Smooth muscle cell of the brain vasculature (primary cell): ENCODE results near the gene MEG3.

Experiments
- DNase-seq: peaks from one replicate; pipeline ENCODE4 v3.0.0-alpha.2; 2012; ENCODE audit warnings: low read depth, low spot score

MEG3 gene

DNA sequence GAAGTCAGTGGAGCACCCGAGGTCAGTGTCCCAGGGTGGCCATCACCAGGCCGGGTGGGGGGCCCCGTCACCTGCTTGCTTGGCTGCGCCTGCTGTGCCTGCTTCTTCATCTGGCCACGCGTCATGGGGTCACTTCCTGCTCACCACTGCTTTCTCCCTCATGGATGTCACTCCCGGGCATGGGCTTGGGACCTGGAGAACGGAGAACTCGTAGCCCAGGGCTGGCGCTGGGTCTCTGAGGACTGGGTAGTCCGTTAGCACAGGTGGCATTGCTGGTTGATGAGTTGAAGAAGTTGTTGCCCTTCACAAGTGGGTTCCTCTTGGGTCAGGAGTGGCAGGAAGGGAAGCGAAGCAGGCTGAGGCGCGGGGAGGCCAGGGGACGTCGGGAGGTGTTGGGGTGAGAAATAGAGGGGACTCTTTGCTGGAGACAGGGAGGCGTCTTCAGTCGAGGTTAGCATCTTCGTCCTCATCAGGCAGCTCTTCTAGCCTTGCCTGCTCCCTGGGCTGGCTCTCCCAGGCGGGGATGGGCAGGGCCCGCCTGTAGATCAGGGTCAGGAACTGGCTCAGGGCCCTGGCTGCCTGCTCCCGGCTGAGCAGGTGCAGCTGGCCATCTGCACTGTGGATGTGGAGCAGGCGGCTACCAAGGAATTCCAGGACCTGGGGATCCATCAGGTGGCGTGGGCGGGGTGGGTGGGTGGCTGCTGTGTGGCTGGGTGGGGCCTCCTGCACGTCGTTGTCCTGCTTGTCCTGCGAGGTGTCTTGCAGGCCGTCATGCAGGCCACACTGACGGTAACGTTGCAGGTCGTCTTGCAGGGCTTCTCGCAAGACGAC is 54.6 kb downstream of the MEG3 start:
- no peak for DNase-seq

DNA sequence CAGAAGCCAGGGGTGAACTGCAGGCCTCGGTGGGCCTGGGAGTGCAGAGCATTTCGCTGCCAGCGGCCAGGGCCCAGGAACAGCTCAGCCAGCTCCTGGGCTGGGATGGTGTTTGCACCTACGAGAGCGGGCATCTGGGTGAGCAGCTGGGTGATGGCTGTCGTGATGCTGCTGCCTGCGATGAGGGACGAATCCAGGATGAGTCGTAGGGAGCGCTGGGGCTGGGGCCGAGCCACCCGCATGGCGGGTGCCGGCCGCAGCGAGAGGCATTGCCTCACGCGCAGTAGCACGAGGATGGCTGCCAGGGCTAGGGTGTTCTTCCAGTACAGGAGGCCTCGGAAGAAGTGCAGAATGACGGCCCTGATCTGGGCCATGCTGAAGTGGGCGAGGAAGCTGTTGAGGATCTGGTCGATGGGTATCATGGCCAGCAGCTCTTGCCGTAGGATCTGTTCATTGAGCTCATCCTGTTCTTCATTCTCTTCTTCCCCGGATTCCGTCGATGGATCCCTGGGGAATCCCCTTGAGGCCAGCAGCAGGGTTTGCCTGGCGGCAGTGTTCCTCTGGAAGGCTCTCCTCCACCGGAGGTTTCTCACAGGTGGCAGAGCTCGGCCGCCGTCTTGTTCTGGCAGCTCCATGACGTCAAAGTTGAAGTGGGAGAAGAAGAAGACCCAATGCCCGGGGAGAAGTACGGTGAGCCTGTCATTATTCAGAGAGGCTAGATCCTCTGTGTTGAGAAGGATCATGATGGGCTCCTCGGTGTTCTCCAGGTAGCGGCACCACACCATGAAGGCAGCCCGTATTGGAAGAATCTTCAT is 55.5 kb downstream of the MEG3 start:
- DNase-seq = no peak

DNA sequence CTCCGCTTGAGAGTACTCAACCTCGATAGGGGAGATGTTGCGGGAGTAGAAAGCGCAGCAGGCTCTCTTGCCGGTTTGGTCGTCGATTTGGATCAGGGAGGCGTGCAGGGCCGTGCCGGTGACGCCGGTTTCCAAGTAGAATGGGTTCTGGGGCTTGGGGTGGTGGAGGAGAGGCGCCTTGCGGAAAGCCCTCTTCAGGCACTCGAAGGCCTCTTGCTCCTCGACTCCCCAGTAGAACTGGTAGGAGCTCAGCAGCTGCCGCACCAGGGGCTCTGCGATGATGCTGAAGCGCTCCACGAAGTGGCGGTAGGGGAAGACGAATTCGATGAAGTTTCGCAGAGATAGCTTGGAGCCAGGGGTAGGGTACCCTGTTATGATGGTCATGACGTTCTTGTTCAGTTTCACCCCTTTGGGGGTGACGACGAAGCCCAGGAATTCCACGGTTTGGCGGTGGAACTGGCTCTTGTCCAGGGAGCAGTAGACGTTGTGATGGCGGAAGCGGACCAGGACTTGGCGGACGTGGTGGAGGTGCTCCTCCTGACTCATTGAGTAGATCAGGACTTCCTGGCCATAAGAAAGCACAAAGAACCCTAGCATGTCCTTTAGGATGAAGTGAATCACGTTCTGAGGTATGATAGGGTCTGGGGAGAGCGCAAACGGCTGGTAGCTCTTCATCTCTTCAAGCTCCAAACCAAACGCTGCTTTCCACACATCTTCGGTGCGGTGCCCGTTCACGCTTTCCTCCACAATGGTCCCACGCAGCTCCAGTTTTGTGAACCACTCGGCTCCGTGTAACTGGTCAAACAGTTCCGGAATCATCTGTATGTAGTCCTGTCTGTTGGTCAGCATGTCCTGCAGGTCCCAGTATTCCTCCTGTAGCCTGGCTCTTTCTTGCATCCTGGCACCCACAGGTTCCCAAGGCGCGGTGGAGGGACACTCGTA is 56.4 kb downstream of the MEG3 start:
- no peak for DNase-seq

DNA sequence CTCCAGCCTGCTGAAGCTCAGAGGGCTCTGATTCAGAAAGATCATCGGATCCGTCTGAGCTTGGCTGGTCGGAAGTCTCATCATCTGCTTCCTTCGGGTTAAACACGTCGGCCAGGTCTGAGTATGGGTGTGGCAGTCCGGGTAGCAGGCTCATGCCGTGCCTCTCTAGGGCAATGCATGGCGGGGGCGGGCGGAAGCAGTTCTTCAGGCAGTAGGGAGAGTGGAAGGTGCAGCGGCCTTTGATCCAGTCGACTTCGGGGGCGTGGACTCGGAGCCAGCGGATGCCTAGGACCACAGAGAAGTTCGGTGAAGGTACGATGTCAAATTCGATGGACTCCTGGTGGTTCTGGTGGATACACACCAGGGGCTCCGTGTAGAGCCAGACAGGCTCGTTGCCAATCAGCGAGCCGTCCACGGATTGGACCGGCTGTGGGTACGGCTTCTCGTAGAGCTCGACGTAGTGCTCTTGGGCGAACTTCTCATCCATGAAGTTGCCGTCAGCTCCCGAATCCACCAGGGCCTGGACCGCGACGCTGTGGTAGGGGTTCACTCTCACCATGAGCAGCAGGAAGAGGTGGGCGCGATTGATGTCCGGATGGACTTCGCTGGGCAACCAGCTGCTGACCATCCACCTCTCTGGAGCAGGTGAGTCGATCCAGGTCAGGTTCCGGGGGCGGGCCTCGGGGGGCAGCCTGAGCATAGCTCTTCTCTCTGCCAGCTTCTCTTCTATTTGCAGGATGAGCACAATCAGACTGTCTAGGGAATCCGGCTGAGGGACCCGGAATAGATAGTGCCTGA is 57.3 kb downstream of the MEG3 start:
- no peak for DNase-seq

DNA sequence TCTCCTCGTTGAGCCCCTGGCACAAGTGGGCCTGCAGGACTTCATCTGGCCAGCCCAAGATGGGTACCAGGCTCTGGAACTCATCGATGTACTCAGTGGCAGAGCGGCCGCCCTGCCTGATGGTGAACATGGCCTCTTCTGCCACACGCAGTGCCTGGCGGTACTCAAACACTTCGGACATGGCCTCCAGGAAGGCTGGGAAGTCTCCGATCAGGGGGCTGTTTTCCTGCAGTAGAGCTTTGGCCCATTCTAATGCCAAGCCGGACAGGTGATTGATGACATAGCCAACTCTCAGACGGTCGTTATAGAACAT is 57.8 kb downstream of the MEG3 start:
- DNase-seq = no peak

DNA sequence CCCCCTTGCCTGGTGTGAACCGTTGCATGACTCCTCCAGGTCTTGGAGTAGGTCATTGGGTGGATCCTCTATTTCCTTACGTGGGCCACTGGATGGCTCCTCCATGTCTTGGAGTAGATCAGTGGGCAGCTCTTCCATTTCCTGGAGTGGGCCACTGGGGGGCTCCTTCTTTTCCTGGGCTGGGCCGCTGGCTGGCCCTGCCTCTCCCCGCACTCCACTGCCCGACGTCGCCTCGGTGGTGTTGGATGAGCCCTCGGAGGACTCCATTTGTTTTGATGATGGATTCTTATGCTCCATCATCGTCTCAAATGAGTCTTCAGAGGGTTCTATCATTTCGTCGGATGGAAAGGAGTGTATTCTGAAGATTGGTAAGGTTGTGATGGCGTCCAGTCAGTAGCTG is 58.5 kb downstream of the MEG3 start:
- DNase-seq = no peak

DNA sequence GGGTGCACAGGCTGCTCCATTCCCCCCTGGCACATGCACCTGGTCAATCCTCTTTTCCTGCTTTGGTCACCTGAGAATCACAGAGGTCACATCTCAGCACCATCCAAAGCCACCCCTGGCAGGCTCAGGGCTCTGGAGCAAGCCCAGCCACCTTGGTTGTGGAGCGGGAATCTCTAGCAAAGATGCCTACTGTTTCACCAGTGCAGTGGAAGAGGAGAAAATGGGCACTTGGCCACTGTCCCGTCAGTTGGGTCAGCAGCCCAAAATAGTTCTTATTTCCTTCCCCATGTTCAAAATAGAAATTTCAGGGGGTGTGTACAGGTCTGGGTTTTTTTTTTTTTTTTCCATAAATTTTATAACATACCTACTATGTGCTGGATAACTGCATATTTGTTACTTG is 59.3 kb downstream of the MEG3 start:
- no peak for DNase-seq

DNA sequence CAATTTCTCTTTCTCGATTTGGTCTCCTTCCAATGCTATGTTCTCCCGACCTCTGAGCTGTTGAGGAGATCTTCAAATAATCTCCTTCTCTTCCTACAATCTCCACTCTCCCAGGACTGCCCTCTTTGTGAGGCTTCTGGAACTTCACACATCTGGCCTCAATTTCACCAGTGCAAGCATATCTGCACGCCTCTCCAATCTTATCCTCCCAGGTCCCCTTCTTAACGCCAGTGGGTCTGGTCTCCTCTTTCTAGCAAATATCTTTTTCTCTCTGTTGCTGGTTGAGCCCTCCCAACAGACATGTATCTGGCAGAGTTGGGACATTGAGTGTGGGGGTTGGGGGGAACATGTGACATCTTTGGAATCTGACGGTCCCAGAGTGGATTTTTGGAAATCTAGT is 59.7 kb downstream of the MEG3 start:
- no peak for DNase-seq

DNA sequence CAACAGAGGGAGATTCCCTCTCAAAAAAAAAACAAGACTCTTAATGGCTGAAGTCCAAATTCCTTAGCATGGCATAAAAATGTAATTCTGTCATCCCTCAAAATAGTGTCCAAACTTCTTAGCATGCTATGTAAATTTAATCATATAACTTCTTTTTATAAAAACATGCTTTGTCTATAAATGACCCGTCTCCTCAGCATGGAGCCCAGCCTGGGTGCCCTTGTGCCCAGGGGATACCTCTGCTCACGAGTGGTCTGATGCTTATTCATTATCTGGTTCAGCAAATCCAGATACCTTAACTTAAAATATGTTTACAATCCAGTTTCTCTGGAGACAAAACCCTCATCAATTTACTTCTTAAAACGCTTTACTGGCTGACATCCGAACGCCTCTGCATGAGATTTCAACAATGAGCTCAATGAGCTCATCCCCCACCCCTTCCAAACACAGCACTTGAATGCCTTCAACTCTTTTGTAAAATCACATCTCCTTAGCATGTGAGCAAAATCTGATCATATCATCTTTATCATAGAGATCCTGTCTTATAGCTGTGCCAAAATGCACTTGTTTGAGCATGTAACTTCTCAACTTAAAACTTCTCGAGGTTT is 61.9 kb downstream of the MEG3 start:
- DNase-seq = no peak

DNA sequence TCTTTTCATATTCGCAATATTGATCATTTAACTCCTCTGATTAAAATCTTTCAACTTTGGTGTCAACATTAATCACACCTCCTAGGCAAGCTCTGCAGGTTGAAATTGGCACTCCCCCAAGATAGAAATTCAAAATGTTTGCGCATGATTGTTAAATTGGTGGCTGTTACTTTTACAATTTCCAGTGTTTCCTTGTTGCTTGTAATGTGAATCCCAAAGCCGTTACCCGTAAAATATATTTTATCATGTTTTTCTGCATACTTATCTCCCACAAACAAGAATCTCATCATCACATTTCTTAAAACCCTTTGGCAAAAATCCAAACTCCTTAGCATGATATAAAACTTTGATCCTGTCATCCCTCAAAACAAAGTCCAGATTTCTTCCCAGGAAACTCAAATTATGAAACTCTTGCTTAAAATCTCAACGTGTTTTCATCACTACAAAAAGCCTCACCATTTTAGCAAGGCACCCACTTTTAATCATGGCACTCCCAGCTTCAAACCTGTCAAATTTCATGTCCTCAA is 62.9 kb downstream of the MEG3 start:
- no peak for DNase-seq

DNA sequence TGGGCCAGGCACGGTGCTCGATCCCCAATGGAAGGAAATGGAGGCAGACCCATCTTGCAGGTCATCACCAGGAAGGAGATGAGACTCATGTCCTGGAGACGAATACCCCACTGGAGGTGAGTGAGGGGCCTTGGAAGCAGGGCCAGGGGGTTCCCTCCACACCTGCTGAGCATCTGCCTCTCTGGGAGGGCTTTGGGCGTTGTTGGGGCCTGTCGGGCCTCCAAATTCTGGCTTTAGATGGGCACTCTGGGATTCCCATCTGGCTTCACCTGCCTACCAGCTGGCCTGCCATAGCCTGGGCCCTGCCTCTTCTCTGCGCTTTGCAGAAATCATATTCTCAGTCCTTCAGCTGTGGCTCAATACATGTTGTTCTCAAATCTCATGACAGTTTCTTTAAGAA is 63.7 kb downstream of the MEG3 start:
- no peak for DNase-seq

DNA sequence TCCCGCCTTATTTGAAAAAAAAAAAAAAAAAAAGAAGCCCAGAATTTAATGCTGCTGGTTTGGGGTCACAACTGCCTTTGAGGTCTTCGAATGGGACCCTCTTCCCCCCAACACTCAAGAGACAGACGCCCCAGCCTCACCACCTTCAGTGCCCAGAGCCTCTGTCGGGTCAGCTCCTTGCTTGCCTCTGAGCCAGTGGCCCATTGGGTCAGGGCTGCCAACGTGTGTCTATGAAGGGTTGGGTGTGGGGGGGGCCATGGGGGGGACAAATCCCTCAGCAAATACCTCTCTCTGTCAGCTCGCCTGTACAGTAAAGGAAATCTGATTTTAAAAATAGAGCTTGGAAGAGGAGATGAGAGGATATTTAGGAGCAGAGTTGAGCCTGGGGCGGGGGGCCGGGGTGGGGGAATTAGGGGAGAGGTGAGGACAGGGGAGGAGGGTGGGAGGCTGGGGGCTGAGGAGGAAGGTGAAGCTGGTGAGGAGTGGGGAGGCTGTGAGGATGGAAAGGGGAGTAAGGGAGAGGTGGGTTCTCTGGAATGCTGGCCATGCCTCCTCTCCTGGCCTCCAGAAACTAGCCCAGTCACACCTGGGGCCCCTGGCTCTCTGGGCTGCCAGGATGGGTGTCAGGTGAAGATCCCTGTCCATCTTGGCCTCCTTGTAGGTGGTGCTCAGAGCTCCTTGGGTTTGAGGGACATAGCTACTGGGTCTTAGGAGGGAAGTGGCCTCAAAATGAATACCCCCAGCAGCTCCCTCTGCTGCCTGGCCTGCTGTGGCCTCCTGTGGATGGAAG is 64.3 kb downstream of the MEG3 start:
- DNase-seq = no peak

DNA sequence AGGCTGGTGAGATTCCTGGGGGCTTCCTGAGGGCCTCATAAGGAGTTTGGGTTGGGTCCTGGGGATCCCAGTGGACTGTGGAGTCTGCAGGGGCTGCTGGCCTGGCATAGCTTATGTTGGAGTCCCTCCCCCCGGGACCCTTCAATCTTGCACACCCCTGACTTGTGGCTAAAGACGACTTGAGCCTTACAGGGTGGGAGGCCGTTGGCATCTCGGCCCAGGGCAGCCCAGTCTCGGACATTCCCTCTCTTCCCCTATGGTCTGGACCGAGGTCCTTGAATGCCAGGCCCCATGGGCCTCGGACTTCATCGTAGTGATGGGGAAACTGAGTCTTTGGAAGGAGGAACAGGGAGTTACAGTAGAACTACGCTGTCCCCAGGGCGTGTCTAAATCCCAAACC is 65.1 kb downstream of the MEG3 start:
- DNase-seq = no peak

DNA sequence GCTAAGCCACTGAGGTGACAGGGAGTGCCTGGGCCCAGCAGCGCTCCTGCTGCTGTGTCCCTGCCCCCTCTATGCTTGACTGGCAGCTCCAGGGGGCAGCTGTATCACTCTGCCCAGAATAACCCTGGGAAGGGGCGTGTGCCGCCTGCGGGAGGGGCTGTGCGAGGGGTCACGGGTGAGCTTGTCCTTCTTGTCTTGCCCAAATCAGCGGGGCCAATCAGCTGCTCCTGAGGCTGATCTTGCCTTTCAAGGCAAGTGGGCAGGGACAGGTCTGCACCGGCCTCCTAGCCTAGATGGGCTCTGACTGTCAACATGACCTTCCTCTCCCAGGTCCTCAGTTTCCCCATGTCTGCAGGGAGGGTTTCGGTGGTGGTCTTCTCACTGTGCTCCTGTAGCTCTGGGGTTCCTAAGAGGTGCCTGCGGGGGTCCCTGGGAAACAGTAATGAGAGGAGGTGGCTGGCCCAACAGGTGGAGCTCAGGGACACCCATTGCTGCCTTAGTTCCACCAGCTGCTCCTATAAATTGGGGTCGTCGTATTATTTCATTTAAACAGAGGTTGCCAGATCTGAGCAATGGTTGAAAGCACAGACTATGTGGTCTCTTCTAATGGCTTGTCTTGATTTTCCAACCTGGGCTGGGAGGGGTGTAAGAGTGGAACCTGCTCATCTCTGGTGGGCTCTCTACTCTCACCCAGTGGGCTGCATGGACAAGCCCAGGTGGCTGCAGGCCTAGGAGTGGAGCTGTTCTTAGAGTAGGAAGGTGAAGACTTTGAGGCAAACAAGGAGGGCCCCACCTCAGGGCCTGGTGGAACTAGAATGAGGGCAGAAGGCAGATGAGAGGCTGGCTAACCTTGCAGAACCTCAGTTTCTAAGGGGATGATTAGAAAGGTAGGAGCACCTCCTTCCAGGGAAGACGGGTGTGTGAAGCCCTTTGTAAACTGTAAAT is 65.9 kb downstream of the MEG3 start:
- DNase-seq = no peak

DNA sequence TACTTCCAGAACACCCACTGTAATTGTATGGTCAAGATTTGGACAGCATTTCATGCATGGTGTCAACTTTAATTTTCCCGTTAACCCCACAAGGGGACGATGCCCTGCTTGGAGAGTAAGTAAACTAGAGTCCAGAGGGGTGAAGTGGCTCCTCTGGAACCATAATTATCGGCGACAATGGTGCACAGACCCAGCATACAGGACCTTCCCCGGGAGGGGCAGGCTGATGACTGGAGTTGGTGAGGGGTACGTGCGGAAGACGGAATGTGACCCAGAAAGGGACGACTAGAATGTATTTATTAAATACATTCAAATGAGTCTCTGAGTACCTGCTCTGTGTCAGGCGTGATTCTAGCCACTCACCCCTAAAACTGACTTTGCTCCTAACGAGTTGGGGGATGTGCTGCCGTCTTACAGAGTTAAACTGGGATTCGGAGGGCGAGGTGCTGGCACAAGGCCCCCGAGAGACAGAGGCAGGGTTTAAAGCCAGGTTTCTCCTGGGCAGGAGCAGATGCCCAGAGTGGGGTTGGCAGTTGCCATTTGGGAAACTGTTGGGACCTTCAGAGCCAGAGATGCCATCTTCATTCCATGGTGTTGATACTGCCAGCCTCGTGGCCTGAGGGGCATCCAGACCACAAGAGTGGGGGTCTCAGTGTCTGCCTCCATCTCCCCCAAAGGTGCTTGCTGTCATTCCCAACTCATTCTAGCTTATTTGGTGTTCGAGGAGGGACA is 66.7 kb downstream of the MEG3 start:
- no peak for DNase-seq

DNA sequence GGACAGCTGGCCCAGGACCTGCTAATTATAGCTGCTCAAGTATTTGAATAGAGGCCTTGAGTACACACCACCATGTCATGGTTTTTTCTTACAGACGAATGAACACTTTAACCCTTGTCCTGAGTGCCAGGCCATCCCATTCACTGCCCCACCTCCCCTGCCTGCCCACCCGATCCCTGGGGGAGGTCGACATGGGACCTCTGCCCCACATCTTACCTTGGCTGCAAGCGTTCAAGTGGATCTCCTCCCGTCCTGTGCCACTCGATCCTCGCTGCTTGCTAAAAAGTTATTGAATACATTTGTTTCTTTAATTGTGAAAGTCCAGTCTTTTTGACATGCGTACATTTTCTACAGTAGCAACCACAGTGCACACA is 67.3 kb downstream of the MEG3 start:
- DNase-seq = no peak

DNA sequence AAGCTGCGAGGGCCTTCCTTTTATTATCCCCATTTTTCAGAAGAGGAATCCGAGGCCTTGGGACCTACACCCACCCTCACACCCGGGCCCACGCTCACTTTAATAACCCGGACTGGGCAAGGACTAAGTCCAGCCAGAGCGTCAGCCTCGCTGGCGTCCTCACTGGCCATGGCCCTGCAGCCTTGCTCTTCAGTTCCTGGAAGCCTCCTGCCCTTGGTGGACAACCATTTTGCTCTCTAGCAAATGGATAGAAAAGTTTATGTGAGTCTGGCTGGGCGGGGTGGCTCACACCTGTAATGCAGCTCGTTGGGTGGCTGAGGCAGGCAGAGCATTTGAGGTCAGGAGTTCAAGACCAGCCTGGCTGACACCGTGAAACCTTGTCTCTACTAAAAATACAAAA is 67.8 kb downstream of the MEG3 start:
- DNase-seq = no peak

DNA sequence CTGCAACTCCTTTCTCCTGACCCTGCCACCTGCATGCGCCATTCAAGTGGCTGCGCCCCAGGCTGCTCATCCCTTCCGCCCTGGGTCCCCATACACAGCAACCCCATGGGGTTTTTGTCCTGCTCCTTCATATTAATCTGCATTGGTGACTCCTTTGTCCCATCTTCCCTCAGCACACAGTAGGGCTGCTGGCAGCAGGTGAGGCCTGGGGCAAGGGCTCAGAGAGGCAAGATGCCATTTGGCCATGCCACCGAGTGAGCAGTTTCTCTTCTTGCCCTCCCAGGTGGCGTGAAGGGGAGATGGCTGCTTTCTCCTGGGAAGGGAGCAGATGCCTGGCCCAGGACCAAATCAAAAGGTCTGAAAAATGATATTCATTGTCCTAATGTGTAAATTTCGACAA is 68.5 kb downstream of the MEG3 start:
- no peak for DNase-seq
